GM18520 (cell line): ENCODE data around the gene NELL1.
"Not testable (repeated sequence)": the region's sequence is repeated elsewhere in the genome, so short reads cannot be mapped to it uniquely, and the experiment has no call there.

Source experiments
- ATAC-seq: cut with Tn5 transposase; IDR thresholded peaks from one replicate; pipeline ENCODE4 v1.9.1; 2021; ENCODE audit not compliant: unreplicated experiment

The NELL1 gene

GRCh38 chr11:21082853-21083252, 413.5 kb downstream of the NELL1 start:
- no peak for ATAC-seq

- no peak for ATAC-seq
Measured at GRCh38 chr11:21088930-21089329, 419.5 kb downstream of the NELL1 start.

- ATAC-seq, result no peak
Measured at GRCh38 chr11:21104641-21105040, 435.3 kb downstream of the NELL1 start.

- ATAC-seq, result no peak
Measured at GRCh38 chr11:21105196-21105917, 436.0 kb downstream of the NELL1 start.

- ATAC-seq, result no peak
Measured at GRCh38 chr11:21109341-21109740, 440.0 kb downstream of the NELL1 start.

- no peak for ATAC-seq
Measured at GRCh38 chr11:21110415-21110814, 441.0 kb downstream of the NELL1 start.

- no peak for ATAC-seq
Measured at GRCh38 chr11:21113876-21114275, 444.5 kb downstream of the NELL1 start.

GRCh38 chr11:21116009-21116408, 446.6 kb downstream of the NELL1 start:
- ATAC-seq, result no peak

GRCh38 chr11:21119411-21119810, 450.0 kb downstream of the NELL1 start:
- ATAC-seq, result no peak

- no peak for ATAC-seq
Measured at GRCh38 chr11:21121991-21122390, 452.6 kb downstream of the NELL1 start.

GRCh38 chr11:21122523-21122922, 453.1 kb downstream of the NELL1 start:
- ATAC-seq, result no peak

GRCh38 chr11:21132146-21132720, 462.8 kb downstream of the NELL1 start:
- ATAC-seq, result no peak

- no peak for ATAC-seq
Measured at GRCh38 chr11:21133244-21133643, 463.9 kb downstream of the NELL1 start.

- no peak for ATAC-seq
Measured at GRCh38 chr11:21133722-21134121, 464.3 kb downstream of the NELL1 start.

GRCh38 chr11:21137803-21138202, 468.4 kb downstream of the NELL1 start:
- ATAC-seq, result no peak

GRCh38 chr11:21141557-21141956, 472.2 kb downstream of the NELL1 start:
- ATAC-seq, result not testable (repeated sequence)

- ATAC-seq, result no peak
Measured at GRCh38 chr11:21142007-21142406, 472.6 kb downstream of the NELL1 start.

- ATAC-seq, result no peak
Measured at GRCh38 chr11:21144531-21144930, 475.1 kb downstream of the NELL1 start.

GRCh38 chr11:21148376-21148775, 479.0 kb downstream of the NELL1 start:
- no peak for ATAC-seq

GRCh38 chr11:21160140-21160539, 490.8 kb downstream of the NELL1 start:
- no peak for ATAC-seq

GRCh38 chr11:21169639-21170038, 500.3 kb downstream of the NELL1 start:
- no peak for ATAC-seq

- no peak for ATAC-seq
Measured at GRCh38 chr11:21173476-21173875, 504.1 kb downstream of the NELL1 start.

- no peak for ATAC-seq
Measured at GRCh38 chr11:21174781-21175180, 505.4 kb downstream of the NELL1 start.
